GM21717 (cell line): ENCODE results near the gene PEX19.

Source experiments
- ATAC-seq: cut with Tn5 transposase; IDR thresholded peaks from one replicate; pipeline ENCODE4 v1.9.1; 2021; ENCODE audit warnings: mild to moderate bottlenecking, moderate library complexity; ENCODE audit not compliant: unreplicated experiment

The PEX19 gene

GRCh38 chr1:160282807-160283206 is 2.1 kb downstream of the PEX19 start:
- no peak for ATAC-seq

- ATAC-seq, result no peak
Observed at GRCh38 chr1:160277987-160278386, 6.9 kb downstream of the PEX19 start.

- ATAC-seq, result no peak
Observed at GRCh38 chr1:160277330-160277729, 7.6 kb downstream of the PEX19 start.

- ATAC-seq, result no peak
Observed at GRCh38 chr1:160271025-160271424, 13.9 kb downstream of the PEX19 start.

- ATAC-seq, result no peak
Observed at GRCh38 chr1:160267284-160267991, 17.5 kb downstream of the PEX19 start.

GRCh38 chr1:160264795-160265307 is 20.1 kb downstream of the PEX19 start:
- no peak for ATAC-seq

- ATAC-seq, result peak; percentile 62
Observed at GRCh38 chr1:160261893-160262794, 22.8 kb downstream of the PEX19 start, which contains the start of gene DCAF8. Gene DCAF8, minus strand, starts transcription at chr1:160262549. Its CDS starts 18,541 bp downstream, at chr1:160244008.

GRCh38 chr1:160261556-160261892 is 23.4 kb downstream of the PEX19 start:
- peak; percentile 22 for ATAC-seq

GRCh38 chr1:160260406-160261382 is 24.2 kb downstream of the PEX19 start:
- ATAC-seq, result no peak

GRCh38 chr1:160258177-160258798 is 26.6 kb downstream of the PEX19 start:
- ATAC-seq, result no peak

- ATAC-seq, result no peak
Observed at GRCh38 chr1:160257411-160258015, 27.4 kb downstream of the PEX19 start.

- ATAC-seq, result no peak
Observed at GRCh38 chr1:160256396-160257046, 28.4 kb downstream of the PEX19 start.

GRCh38 chr1:160255781-160256300 is 29.1 kb downstream of the PEX19 start:
- no peak for ATAC-seq

GRCh38 chr1:160251687-160252526 is 33.0 kb downstream of the PEX19 start:
- ATAC-seq, result no peak

GRCh38 chr1:160251011-160251410 is 33.9 kb downstream of the PEX19 start:
- no peak for ATAC-seq

- no peak for ATAC-seq
Observed at GRCh38 chr1:160247053-160247452, 37.9 kb downstream of the PEX19 start.

GRCh38 chr1:160245434-160245833 is 39.5 kb downstream of the PEX19 start:
- ATAC-seq, result no peak

GRCh38 chr1:160244209-160244608 is 40.7 kb downstream of the PEX19 start:
- no peak for ATAC-seq
